ENCODE measurements around the gene LENG1.

Gene LENG1

GRCh38 chr19:54141356-54141755 is 18.2 kb downstream of the LENG1 start:
- DNase-seq (ENCODE audit: low read depth, low spot score): no peak

DNA sequence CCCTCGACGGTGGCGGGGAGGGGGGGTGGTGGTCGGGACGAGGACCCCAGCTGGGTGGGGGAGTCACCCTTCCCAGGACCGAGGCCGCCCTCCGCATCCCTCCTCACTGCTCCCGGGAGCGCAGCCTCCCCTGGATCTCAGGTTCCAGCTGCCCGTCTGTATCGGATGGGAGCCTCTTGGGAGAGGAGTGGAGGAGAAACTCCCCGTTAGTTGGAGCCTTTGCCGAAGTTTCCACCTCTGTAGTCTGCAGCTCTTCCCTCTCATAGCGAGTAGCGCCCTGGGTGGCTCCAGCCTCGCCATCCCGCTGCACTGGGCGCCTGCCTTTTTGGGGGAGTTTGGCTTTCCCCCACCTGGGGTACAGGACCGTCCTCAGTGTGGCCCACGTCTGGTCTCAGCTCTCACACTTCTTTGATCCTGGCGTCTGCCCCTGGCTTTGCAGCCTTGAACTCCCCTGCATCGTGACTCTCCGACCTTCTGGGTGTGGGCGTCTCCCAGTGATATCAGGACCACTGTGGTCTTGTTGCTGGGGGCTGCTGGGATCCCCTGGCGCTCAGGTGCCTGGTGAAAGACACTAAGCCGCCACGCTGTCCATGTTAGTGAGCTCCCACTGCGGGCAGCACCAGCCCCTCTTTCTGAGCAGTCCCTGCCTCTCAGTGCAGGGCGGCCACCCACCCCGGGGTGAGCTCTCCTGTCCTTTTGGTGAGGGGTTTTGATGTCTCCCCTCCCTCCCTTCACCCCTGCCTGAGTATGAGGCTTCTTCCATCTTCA is 20.8 kb downstream of the LENG1 start:
- DNase-seq (ENCODE audit: low read depth, low spot score): peak; percentile 32

DNA sequence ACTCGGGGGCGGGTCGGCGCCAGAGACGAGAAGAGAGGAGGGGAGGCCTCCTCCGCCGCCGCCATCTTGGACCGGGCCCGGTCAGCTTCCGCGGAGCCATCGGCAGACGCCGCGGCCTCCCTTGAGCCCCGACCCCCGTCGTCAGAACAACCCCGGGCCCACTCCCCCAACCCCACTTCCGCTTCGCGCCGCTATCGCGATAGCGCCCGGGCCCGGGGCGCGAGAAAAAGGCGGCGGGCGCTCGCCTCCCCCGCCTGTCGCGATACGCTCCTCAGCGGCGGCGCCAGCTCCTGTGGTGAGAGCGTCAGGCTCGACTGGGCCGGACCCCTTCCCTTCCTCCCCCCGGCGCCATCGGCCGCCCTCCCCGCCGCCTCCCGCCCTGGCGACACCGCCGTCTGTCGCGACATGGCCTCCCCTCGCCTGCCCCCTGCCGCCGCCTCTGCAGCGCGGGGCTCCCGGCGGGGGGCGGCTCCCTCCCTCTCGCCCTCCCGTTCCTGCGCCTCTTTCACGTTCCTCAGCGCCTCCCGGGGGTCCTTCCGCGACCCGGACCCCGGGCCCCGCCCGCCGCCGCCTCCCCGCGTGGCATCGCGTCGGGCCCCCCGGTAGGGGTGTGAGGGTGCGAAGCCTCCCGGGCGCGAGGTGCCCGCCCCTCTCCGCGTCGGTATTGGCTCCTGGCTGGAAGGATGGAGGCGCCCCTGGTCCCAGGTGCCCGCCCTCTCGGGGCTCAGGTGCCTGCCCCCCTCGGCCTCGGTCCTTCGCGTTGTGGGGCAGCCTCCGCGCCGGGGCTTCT is 21.6 kb downstream of the LENG1 start, which contains the start of gene CNOT3:
Gene CNOT3 (plus strand): TSS at position 64 of the 790 bp plus-strand sequence. CDS start 5,217 bp downstream, outside the sequence.
- peak; percentile 43 for DNase-seq (ENCODE audit: low read depth, low spot score)

- peak; percentile 100 for DNase-seq (ENCODE audit: low read depth, low spot score)
Observed at GRCh38 chr19:54136864-54137698, 22.4 kb downstream of the LENG1 start.

DNA sequence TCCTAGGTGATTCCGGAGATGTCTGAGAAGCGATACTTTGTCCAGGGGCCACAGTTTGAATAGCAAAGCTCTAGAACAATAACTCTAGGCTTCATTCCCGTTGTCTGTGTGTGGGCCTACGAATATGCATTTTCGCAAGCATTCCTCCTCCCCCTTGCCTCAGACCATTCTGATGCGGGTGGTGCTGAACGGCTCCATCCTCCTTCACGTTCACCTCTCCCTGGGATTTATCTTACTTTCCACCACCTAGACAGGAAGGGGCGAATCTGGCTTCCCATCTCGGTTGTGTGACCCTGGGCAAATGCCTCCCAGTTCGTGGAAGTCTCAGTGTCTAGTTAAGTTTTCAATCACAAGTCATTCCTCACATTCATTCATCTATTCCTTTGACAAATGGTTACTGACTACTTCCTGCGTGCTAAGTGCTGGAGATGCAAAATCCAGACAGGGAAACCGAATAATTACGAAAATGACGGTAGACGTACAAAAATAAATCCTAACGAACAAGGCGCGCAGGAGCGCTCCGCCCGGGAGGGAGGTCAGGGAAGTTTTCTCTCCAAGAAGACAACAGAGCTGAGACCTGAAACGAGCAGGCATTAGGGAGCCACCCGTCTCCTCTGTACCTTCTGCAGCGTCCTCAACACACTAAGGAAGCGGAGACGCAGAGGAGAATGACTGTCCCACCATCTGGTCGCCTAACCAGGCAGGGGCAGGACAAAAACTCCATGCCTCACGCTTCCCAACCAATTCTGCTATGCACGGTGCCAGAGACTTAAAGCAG is 23.2 kb downstream of the LENG1 start:
- no peak for DNase-seq (ENCODE audit: low read depth, low spot score)

DNA sequence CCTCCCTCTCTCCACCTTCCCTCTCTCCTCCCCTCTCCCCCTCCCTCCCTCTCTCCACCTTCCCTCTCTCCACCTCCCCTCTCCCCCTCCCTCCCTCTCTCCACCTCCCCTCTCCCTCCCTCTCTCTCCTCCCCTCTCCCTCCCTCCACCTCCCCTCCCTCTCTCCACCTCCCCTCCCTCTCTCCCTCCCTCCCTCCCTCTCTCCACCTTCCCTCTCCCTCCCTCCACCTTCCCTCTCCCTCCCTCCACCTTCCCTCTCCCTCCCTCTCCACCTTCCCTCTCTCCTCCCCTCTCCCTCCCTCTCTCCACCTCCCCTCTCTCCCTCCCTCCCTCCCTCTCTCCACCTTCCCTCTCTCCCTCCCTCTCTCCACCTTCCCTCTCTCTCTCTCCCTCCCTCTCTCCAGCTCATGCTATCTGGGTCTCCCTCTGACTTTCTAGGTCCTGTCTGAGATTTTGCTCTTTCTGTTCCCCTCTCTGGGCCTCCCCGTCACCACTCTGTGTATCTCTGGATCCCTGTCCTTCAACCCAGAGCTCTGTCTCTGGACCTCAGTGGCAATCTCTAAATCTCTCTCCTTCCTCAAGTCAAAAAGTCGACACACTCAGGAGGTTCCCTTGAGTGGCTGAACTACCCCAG is 25.4 kb downstream of the LENG1 start:
- no peak for DNase-seq (ENCODE audit: low read depth, low spot score)

- DNase-seq (ENCODE audit: low read depth, low spot score): peak; percentile 41
Observed at GRCh38 chr19:54133312-54133956, 26.1 kb downstream of the LENG1 start.

- no peak for DNase-seq (ENCODE audit: low read depth, low spot score)
Observed at GRCh38 chr19:54129617-54129996, 29.9 kb downstream of the LENG1 start.

DNA sequence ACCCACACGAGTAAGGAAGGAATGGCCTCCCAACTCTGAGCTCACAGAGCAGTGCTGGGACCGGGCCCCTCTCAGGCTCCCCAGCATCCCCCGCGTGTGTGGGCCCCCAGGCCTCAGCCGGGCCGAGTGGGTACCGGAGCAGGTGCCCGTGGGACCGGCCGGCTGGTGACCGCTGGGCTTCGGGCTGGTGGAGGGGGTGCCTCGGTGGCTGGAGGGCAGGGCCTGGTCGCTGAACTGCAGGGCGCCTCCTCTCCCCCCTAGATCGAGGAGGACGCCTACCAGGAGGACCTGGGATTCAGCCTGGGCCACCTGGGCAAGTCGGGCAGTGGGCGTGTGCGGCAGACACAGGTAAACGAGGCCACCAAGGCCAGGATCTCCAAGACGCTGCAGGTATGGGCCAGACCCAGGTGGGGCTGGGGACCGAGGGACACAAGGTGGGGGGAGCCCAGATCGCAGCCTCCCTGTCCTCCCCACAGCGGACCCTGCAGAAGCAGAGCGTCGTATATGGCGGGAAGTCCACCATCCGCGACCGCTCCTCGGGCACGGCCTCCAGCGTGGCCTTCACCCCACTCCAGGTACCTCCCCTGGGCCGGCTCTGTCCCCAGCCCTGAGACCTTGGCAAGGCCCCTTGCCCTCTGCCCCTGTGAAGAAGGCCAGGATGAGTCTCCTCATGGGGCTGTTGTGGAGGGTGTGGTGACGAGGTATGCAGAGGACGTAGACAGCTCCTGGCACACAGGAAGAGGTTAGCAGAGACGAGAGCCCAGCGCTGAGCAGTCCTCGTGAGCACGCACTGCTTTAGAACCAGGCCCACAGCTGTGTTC is 30.5 kb downstream of the LENG1 start:
- DNase-seq (ENCODE audit: low read depth, low spot score): no peak

DNA sequence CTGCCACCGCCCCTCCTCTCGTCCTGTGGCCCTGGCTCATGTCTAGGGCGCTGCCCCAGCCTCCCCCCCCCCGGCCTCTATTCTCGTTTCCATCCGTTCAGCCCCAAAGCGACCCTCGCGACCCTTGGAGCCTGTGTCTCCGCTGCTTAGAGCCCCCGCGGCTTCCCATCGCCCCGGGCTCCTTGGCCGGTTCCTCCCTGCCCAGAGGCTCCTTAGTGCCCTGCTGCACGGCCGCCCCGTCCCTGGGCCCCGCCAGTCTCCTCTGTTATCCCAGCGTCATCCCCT is 31.1 kb downstream of the LENG1 start:
- DNase-seq (ENCODE audit: low read depth, low spot score): no peak

DNA sequence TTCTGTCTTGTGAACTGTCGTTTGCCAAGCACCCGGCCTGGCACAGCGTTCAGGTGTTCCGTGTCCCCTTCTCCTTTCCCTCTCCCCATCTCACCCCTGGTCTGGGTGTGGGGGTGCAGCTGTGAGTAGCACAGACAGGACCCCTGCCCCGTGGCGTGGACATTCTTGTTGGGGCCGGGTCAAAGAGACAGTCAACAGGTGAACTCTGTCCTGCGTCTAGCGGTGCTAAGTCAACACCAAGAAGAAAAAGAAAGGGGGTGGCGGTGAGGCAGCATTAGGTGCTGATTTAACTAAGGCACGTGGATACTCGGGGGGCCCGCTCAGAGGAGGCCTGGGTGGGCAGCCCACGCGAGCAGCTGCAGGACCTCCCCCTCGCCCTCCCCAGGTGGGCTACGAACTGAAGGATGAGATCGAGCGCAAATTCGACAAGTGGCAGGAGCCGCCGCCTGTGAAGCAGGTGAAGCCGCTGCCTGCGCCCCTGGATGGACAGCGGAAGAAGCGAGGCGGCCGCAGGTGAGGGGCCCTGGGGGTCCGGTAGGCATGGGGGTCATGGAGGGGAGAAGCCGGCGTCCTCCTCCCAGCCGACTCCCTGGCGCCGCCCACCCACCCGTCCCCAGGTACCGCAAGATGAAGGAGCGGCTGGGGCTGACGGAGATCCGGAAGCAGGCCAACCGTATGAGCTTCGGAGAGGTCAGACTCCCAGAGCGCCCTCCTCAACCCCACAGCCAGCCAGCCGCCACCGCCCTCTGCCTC is 31.7 kb downstream of the LENG1 start:
- DNase-seq (ENCODE audit: low read depth, low spot score): no peak

- no peak for DNase-seq (ENCODE audit: low read depth, low spot score)
Observed at GRCh38 chr19:54125713-54126112, 33.8 kb downstream of the LENG1 start.

DNA sequence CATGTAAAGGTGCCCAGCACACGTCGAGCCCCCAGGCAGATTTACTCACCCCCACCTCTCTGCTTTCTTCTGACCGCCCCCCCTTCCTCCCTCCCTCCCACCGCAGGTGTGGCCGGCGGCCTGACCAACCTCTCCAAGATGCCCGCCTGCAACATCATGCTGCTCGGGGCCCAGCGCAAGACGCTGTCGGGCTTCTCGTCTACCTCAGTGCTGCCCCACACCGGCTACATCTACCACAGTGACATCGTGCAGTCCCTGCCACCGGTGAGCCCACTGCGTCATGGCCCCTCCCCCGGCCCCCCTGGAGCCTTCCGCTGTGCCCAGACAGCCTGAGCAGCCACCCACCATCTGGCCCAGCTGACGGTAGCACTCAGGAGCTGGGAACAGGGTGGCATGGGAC is 35.1 kb downstream of the LENG1 start:
- no peak for DNase-seq (ENCODE audit: low read depth, low spot score)

- no peak for DNase-seq (ENCODE audit: low read depth, low spot score)
Observed at GRCh38 chr19:54123682-54124081, 35.8 kb downstream of the LENG1 start.

DNA sequence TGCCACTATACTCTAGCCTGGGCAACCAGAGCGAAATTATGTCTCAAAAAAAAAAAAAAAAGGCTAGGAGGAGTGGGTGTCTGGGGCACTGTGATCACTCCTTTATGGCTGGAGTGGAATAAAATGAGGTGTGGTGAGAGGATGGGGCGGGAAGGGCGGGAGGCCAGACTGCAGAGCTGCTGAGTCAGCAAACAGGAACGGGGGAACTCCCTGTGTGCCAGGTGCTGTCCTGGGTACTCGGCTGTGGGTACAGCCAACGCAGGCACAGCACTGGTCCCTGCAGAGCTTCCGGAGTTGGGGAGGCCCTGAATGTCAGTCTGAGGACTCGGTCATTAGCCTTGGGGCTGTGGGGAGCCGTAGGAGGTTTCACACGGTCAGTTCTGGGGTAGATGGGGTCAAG is 38.3 kb downstream of the LENG1 start:
- DNase-seq (ENCODE audit: low read depth, low spot score): no peak

- peak; percentile 99 for DNase-seq (ENCODE audit: low read depth, low spot score)
Observed at GRCh38 chr19:54115109-54116063, 44.1 kb downstream of the LENG1 start, which contains the start of the genes PRPF31 and TFPT. Gene PRPF31 (plus strand): TSS chr19:54115754. CDS start chr19:54118279, 2,525 bp downstream. Gene TFPT (minus strand): TSS chr19:54115657. CDS start chr19:54115269, 388 bp downstream.

- DNase-seq (ENCODE audit: low read depth, low spot score): peak; percentile 59
Observed at GRCh38 chr19:54114340-54115108, 45.0 kb downstream of the LENG1 start.

All from astrocyte of the hippocampus (primary cell).